Neural cell (in vitro differentiated cells): ENCODE data around the gene APOBEC3A. TPM values are rescaled to one million over a fixed set of nuclear protein-coding genes. Genes with fewer than 3 reads are reported as not detected.

Source experiments
- H2AFZ ChIP-seq: fragments of 200-600, 300-800 bp; sonication (generic), shearing (Covaris generic); 2 replicates; pipeline ENCODE4 v1.6.0; 2014; ENCODE audit warnings: low read depth, mild to moderate bottlenecking, antibody characterized with exemption, low read length, moderate library complexity
- H3F3A ChIP-seq: fragments of 200-600 bp; shearing (Covaris generic); 2 replicates; pipeline ENCODE4 v1.6.1; 2016; ENCODE audit warnings: mild to moderate bottlenecking, moderate library complexity, mixed read lengths, antibody characterized with exemption, low read length; ENCODE audit not compliant: insufficient read depth, poor library complexity, severe bottlenecking
- H3K27ac ChIP-seq: fragments of 200-600, 300-800 bp; sonication (generic), shearing (Covaris generic); 2 replicates; pipeline ENCODE4 v1.5.1; 2014; ENCODE audit warnings: mild to moderate bottlenecking, low read length, moderate library complexity
- H3K27me3 ChIP-seq: fragments of 300-800, 200-600 bp; sonication (generic), shearing (Covaris generic); 2 replicates; pipeline ENCODE4 v1.6.0; 2014; ENCODE audit warnings: mild to moderate bottlenecking, low read depth, low read length, moderate library complexity; ENCODE audit not compliant: insufficient read depth
- H3K36me3 ChIP-seq: fragments of 300-800, 200-600 bp; sonication (generic), shearing (Covaris generic); 2 replicates; pipeline ENCODE4 v1.5.1; 2014; ENCODE audit warnings: mild to moderate bottlenecking, antibody characterized with exemption, low read length, moderate library complexity; ENCODE audit not compliant: insufficient read depth
- H3K4me2 ChIP-seq: fragments of 300-800, 200-600 bp; sonication (generic), shearing (Covaris generic); 2 replicates; pipeline ENCODE4 v1.6.0; 2014; ENCODE audit warnings: mild to moderate bottlenecking, low read length
- H3K4me3 ChIP-seq: fragments of 300-800, 200-600 bp; sonication (generic), shearing (Covaris generic); 2 replicates; pipeline ENCODE4 v1.5.1; 2014; ENCODE audit warnings: mild to moderate bottlenecking, low read length, moderate library complexity
- H3K79me2 ChIP-seq: fragments of 200-600 bp; shearing (Covaris generic); replicated peaks from 2 replicates; pipeline ENCODE4 v1.6.0; 2014; ENCODE audit warnings: mild to moderate bottlenecking, low read length, moderate library complexity; ENCODE audit not compliant: insufficient read depth
- H3K9ac ChIP-seq: fragments of 300-800, 200-600 bp; sonication (generic), shearing (Covaris generic); 2 replicates; pipeline ENCODE4 v1.6.1; 2016; ENCODE audit warnings: mild to moderate bottlenecking, low read length, mixed read lengths
- H3K9me2 ChIP-seq: fragments of 200-600 bp; shearing (Covaris generic); 2 replicates; pipeline ENCODE4 v1.6.1; 2016; ENCODE audit warnings: mild to moderate bottlenecking, low read length, mixed read lengths; ENCODE audit not compliant: insufficient read depth
- H3K9me3 ChIP-seq: fragments of 200-600, 300-800 bp; sonication (generic), shearing (Covaris generic); 2 replicates; pipeline ENCODE4 v1.6.1; 2016; ENCODE audit warnings: mild to moderate bottlenecking, mixed run types, low read length, moderate library complexity, mixed read lengths
- H4K20me1 ChIP-seq: fragments of 200-600 bp; shearing (Covaris generic); 2 replicates; pipeline ENCODE4 v1.6.1; 2016; ENCODE audit warnings: mild to moderate bottlenecking, mixed run types; ENCODE audit not compliant: insufficient read depth
- EP300 ChIP-seq: fragments of 450-650 bp; conservative IDR thresholded peaks from 2 replicates; pipeline ENCODE4 v1.6.1; 2014; ENCODE audit warnings: antibody characterized with exemption, mild to moderate bottlenecking, moderate library complexity; ENCODE audit not compliant: poor library complexity, severe bottlenecking
- EZH2 ChIP-seq: fragments of 200-600, 300-800 bp; shearing (Covaris generic), sonication (generic); IDR thresholded peaks from 2 replicates; pipeline ENCODE4 v1.6.1; 2014; ENCODE audit warnings: antibody characterized with exemption, low read length, borderline replicate concordance, mild to moderate bottlenecking; ENCODE audit not compliant: insufficient read depth, poor library complexity, severe bottlenecking
- MXI1 ChIP-seq: fragments of 450-650 bp; conservative IDR thresholded peaks from 2 replicates; pipeline ENCODE4 v1.6.1; 2014; ENCODE audit warnings: antibody characterized with exemption, mild to moderate bottlenecking; ENCODE audit not compliant: poor library complexity, severe bottlenecking
- POLR2AphosphoS5 ChIP-seq: IDR thresholded peaks from 2 replicates; pipeline ENCODE4 v1.6.1; 2012
- RAD21 ChIP-seq: fragments of 450-650 bp; conservative IDR thresholded peaks from 2 replicates; pipeline ENCODE4 v1.6.1; 2014; ENCODE audit warnings: antibody characterized with exemption, mild to moderate bottlenecking, moderate library complexity
- SMC3 ChIP-seq: fragments of 450-650 bp; conservative IDR thresholded peaks from 2 replicates; pipeline ENCODE4 v1.6.1; 2014; ENCODE audit warnings: antibody characterized with exemption, mild to moderate bottlenecking, moderate library complexity; ENCODE audit not compliant: poor library complexity
- TAF1 ChIP-seq: IDR thresholded peaks from 2 replicates; pipeline ENCODE4 v1.6.1; 2012; ENCODE audit warnings: low read depth
- polyA plus RNA-seq: library from polyadenylated mRNA; depleted of rRNA; stranded (reverse); fragments of >200 nt; gene quantifications from 2 replicates; pipeline ENCODE4 v1.2.3, GENCODE V29; 2014
- TF ChIP-seq, protein P1 (sequence below): IDR thresholded peaks from 2 replicates; pipeline ENCODE4 v1.6.1; 2012; ENCODE audit warnings: borderline replicate concordance
- TF ChIP-seq, protein P2 (sequence below): fragments of 450-650 bp; IDR thresholded peaks from 2 replicates; pipeline ENCODE4 v1.5.1; 2014; ENCODE audit warnings: antibody characterized with exemption, mild to moderate bottlenecking, moderate library complexity; ENCODE audit not compliant: poor library complexity, severe bottlenecking

APOBEC3A gene
- polyA plus RNA-seq, 1 donor from 2014 or later = not detected

DNA sequence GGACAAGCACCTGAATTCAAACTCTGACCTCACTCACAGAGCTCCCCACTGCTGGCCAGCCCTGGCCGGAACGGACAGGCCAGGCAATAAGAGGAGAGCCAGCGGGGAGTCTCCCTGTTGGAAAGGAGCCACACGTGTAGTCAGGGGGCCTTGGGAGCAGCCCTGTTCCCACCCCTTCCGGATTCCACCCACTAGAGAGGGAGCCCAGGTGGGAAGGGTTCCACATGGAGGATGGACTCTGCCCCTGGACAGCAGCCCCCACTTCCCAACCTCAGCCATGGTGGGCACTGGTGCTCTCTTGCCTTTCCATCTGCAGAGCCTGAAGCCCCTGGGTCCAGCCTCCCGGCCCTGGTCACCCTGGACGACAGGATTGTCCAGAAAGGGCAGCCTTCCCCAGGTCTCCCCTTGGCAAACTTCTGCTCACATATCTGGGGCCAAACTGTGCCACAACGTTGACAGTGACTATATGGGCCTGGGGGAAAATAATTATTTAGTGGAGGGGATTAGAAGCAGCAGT, 7.5 kb upstream of the APOBEC3A start:
- TF ChIP-seq, protein P1, sequence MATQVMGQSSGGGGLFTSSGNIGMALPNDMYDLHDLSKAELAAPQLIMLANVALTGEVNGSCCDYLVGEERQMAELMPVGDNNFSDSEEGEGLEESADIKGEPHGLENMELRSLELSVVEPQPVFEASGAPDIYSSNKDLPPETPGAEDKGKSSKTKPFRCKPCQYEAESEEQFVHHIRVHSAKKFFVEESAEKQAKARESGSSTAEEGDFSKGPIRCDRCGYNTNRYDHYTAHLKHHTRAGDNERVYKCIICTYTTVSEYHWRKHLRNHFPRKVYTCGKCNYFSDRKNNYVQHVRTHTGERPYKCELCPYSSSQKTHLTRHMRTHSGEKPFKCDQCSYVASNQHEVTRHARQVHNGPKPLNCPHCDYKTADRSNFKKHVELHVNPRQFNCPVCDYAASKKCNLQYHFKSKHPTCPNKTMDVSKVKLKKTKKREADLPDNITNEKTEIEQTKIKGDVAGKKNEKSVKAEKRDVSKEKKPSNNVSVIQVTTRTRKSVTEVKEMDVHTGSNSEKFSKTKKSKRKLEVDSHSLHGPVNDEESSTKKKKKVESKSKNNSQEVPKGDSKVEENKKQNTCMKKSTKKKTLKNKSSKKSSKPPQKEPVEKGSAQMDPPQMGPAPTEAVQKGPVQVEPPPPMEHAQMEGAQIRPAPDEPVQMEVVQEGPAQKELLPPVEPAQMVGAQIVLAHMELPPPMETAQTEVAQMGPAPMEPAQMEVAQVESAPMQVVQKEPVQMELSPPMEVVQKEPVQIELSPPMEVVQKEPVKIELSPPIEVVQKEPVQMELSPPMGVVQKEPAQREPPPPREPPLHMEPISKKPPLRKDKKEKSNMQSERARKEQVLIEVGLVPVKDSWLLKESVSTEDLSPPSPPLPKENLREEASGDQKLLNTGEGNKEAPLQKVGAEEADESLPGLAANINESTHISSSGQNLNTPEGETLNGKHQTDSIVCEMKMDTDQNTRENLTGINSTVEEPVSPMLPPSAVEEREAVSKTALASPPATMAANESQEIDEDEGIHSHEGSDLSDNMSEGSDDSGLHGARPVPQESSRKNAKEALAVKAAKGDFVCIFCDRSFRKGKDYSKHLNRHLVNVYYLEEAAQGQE = no peak
- no peak for TF ChIP-seq SMC3
- TF ChIP-seq EP300 = no peak
- no peak for TF ChIP-seq RAD21
- no peak for TF ChIP-seq TAF1
- TF ChIP-seq POLR2AphosphoS5 = no peak
- TF ChIP-seq, protein P2, sequence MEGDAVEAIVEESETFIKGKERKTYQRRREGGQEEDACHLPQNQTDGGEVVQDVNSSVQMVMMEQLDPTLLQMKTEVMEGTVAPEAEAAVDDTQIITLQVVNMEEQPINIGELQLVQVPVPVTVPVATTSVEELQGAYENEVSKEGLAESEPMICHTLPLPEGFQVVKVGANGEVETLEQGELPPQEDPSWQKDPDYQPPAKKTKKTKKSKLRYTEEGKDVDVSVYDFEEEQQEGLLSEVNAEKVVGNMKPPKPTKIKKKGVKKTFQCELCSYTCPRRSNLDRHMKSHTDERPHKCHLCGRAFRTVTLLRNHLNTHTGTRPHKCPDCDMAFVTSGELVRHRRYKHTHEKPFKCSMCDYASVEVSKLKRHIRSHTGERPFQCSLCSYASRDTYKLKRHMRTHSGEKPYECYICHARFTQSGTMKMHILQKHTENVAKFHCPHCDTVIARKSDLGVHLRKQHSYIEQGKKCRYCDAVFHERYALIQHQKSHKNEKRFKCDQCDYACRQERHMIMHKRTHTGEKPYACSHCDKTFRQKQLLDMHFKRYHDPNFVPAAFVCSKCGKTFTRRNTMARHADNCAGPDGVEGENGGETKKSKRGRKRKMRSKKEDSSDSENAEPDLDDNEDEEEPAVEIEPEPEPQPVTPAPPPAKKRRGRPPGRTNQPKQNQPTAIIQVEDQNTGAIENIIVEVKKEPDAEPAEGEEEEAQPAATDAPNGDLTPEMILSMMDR = no peak
- no peak for TF ChIP-seq EZH2
- no peak for TF ChIP-seq MXI1

DNA sequence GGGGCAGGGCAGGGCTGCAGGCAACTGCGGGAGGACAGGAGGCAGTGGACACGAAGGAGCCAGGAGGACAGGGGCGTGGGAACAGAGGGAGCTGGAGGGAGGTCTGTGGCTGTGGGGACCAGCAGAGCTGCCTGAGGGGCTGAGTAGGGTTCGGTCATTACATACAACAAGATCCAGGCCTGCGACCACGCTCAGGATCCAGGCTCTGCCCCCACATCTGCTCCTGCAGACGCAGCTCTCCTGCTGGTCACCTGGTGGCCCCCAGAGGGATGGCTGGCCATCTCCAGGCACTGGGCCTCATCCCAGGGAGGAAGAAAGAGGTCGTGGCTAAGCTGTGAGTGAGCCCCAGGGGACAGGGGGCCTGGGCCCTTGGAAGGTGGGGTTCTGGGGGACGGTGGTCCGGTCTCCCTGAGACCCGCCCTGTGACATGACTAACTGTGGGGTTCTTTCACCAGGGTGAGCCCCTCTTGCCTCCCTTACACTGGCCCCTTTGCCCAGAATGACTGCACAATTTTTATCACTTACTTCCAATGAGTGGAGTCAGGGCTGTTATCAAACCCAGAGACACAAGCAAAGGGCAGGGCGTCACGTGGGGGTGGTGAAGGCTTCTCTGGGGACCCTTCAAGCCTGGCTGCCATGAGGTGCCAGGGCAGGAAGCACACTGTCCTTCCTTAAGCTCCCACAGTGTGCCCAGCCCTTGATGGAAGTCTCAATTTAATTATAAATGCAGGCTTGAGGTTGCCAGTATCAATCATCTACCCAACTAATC, 6.7 kb upstream of the APOBEC3A start:
- Histone ChIP-seq H3K4me3 (no peak overlapping the region), H3K9ac (no peak overlapping the region), H4K20me1 (no peaks in the 10 kb centered on the region), H3K36me3 (no peaks in the 10 kb centered on the region), H2AFZ (no peak overlapping the region), H3K79me2 (no peaks in the 10 kb centered on the region), H3K4me2 (no peak overlapping the region), H3K9me3 (no peaks in the 10 kb centered on the region), H3K9me2 (no peaks in the 10 kb centered on the region), H3K27ac (no peak overlapping the region), H3F3A (no peaks in the 10 kb centered on the region), H3K27me3 (no peaks in the 10 kb centered on the region)
- TF ChIP-seq TAF1 (no peak), EZH2 (no peak)
- TF ChIP-seq, protein P2 = no peak

More for the DNA sequence above, 7.5 kb upstream of the APOBEC3A start:
- Histone ChIP-seq H4K20me1 (no peaks in the 10 kb centered on the region), H3K27ac (no peak overlapping the region), H3K9me3 (no peaks in the 10 kb centered on the region), H3K9ac (no peak overlapping the region), H3K36me3 (no peaks in the 10 kb centered on the region), H3K4me2 (no peak overlapping the region), H3K4me3 (no peak overlapping the region), H3F3A (no peaks in the 10 kb centered on the region), H3K9me2 (no peaks in the 10 kb centered on the region), H3K27me3 (no peaks in the 10 kb centered on the region), H3K79me2 (no peaks in the 10 kb centered on the region), H2AFZ (no peak overlapping the region)
